Ascending aorta (tissue), 2 donors: Measurements from ENCODE around the gene ARHGEF1. TPM values are rescaled to one million over a fixed set of nuclear protein-coding genes. Genes with fewer than 3 reads are reported as not detected.

Experiments
- DNase-seq, 2 donors: peaks; one replicate each; pipeline ENCODE4 v3.0.0-alpha.2; 2019; ENCODE audit warnings: low spot score in 2 of 2
- H3K27ac ChIP-seq, 2 donors: fragments of 200-600 bp; sonication (generic); one replicate each; pipeline ENCODE4 v1.5.1; 2016 to 2017; ENCODE audit warnings: mild to moderate bottlenecking in 1 of 2
- H3K27me3 ChIP-seq: fragments of 200-600 bp; sonication (generic); one replicate; pipeline ENCODE4 v1.5.1; 2017
- H3K36me3 ChIP-seq, 2 donors: fragments of 200-600 bp; sonication (generic); one replicate each; pipeline ENCODE4 v1.5.1; 2016
- H3K4me1 ChIP-seq, 2 donors: fragments of 200-600 bp; sonication (generic); one replicate each; pipeline ENCODE4 v1.5.1; 2016 to 2017; ENCODE audit warnings: mild to moderate bottlenecking in 1 of 2
- H3K4me3 ChIP-seq, 2 donors: fragments of 200-600 bp; sonication (generic); one replicate each; pipeline ENCODE4 v1.5.1; 2016 to 2017; ENCODE audit warnings: mild to moderate bottlenecking in 1 of 2
- H3K9me3 ChIP-seq, 2 donors: fragments of 200-600 bp; sonication (generic); one replicate each; pipeline ENCODE4 v1.5.1; 2016
- intact Hi-C: fragments of 100-400 bp; cut with DNase I; formaldehyde crosslinking; loops from one replicate; pipeline ENCODE4 v1.15.1; 2023
- total RNA-seq: library from RNA; depleted of rRNA; stranded (reverse); fragments of >200 nt; gene quantifications from one replicate; pipeline ENCODE4 v1.1.0, GENCODE V29; 2016
- TF ChIP-seq, protein P1 (sequence below), 3 experiments: fragments of 200-600 bp in 2 of 3; fragments of 450-650 bp in 1 of 3; sonication (generic) in 2 of 3; IDR thresholded peaks; one replicate each; pipeline ENCODE4 v1.5.1; 2016 to 2019; ENCODE audit warnings: antibody characterized with exemption in 3 of 3, mild to moderate bottlenecking in 1 of 3, moderate library complexity in 1 of 3

ARHGEF1 gene
- total RNA-seq, 1 donor from 2014 or later: 178 TPM

DNA sequence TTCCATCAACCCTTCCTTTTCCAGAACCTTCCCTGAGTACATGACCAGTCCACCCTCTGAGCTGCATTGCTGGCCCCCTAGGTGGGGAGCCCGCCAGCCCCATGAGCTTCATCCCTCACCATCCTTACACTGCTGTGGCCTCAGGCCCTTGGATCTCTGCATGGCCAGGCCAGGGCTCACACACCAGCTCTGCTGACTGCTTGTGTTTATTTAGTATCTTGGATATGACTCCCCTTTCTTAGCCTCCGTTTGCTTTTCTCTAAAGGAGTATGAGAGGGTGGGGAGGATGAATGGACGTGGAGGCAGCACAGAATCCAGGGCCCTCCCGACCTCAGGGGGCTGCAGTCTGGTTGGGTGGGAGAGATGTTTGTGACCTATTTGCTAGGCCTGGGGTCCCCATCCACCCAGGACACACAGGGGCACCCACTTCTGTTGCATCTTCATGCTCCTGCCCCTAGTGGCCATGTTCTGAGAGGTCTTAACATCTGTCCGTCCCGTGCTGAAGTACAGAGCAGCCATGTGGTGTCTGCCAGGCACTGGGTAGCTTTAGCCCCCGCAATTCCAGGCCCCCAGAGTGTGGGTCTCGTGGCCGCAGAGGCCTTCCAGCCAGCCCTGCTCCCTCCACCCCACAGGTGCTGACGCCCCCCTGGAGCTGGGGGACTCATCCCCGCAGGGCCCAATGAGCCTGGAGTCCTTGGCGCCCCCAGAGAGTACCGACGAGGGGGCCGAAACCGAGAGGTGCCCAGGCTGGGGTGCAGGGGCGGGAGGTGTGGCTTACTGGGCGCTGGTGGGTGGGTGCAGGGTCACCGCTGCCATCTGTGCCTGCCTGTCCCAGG lies 13.0 kb downstream of the ARHGEF1 start:
- no peaks in the 10 kb centered on the region for H3K4me1 ChIP-seq
- peaks cover 69 to 74% of the 10 kb centered on the region in 2 donors for H3K36me3 ChIP-seq
- DNase-seq: no peak
- H3K9me3 ChIP-seq: no peaks in the 10 kb centered on the region
- TF ChIP-seq, protein P1, sequence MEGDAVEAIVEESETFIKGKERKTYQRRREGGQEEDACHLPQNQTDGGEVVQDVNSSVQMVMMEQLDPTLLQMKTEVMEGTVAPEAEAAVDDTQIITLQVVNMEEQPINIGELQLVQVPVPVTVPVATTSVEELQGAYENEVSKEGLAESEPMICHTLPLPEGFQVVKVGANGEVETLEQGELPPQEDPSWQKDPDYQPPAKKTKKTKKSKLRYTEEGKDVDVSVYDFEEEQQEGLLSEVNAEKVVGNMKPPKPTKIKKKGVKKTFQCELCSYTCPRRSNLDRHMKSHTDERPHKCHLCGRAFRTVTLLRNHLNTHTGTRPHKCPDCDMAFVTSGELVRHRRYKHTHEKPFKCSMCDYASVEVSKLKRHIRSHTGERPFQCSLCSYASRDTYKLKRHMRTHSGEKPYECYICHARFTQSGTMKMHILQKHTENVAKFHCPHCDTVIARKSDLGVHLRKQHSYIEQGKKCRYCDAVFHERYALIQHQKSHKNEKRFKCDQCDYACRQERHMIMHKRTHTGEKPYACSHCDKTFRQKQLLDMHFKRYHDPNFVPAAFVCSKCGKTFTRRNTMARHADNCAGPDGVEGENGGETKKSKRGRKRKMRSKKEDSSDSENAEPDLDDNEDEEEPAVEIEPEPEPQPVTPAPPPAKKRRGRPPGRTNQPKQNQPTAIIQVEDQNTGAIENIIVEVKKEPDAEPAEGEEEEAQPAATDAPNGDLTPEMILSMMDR (IDR thresholded peaks at IDR 0.05): no peak
- H3K4me3 ChIP-seq: no peak overlapping the region
- no peak overlapping the region for H3K27ac ChIP-seq
- H3K27me3 ChIP-seq: no peaks in the 10 kb centered on the region
- intact Hi-C loops: no loop called here

DNA sequence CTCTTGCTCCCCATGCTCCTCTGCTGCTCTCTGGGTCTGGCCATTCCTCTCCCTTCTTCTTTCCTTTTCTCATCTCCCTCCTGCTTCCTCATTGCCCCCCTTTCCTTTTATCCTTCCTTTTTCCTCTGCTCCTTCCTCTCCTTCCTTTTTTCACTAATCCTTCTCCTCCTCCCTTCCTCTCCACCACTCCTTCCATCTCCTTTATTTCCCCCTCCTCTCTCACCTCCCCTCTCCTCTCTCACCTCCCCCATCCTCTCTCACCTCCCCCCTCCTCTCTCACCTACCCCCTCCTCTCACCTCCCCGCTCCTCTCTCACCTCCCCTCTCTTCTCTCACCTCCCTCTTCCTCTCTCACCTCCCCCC lies 13.6 kb downstream of the ARHGEF1 start:
- intact Hi-C loops: no loop called here
- Histone ChIP-seq H3K27ac (no peak overlapping the region), H3K36me3 (peaks cover 75 to 80% of the 10 kb centered on the region in 2 donors), H3K4me1 (no peaks in the 10 kb centered on the region), H3K4me3 (no peak overlapping the region), H3K27me3 (no peaks in the 10 kb centered on the region), H3K9me3 (no peaks in the 10 kb centered on the region)
- TF ChIP-seq, protein P1 (IDR thresholded peaks at IDR 0.05): no peak
- DNase-seq: no peak

DNA sequence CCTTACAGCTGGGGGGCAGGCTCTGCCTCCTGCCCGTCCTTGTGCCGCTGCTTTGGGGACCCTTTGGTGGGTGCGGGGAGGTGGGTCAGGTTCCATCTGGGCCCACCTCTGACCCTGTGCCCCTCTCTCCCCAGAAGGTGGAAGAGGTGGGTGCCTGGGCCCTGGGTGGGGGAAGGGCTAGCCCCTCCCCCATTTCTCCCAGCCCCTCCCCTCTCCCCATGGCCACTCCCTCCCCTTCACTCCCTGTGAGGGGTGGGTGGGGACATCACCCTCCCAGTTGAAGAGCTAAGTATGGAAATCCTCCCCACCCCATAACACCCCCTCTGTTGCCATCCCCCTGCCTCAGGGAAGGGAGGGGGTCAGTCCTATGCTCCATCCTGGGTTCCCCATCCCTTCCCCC lies 14.2 kb downstream of the ARHGEF1 start:
- peaks cover 76 to 81% of the 10 kb centered on the region in 2 donors for H3K36me3 ChIP-seq
- no peaks in the 10 kb centered on the region for H3K27me3 ChIP-seq
- H3K27ac ChIP-seq: no peak overlapping the region
- TF ChIP-seq, protein P1 (IDR thresholded peaks at IDR 0.05): no peak
- H3K4me3 ChIP-seq: no peak overlapping the region
- DNase-seq: no peak
- no peaks in the 10 kb centered on the region for H3K9me3 ChIP-seq
- H3K4me1 ChIP-seq: no peaks in the 10 kb centered on the region
- intact Hi-C loops: no loop called here

DNA sequence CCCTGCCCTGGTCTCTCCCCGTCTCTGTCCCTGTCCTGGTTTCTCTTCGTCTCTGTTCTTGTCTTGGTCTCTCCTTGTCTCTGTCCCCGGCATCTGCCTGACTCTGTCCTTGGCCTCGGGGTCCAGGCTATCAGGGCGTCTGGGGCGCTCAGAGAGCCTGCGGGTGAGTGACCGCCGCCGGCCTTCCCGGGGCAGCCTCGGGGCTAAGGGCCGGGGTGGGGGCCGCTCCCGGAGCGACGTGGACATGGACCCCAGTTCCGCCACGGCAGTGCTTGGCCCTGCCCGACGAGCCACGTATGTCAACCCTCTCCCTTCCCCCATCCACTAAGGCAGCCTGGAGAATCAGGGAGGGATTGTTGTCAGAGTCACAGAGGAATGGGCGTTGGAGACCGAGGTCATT lies 14.8 kb downstream of the ARHGEF1 start:
- H3K9me3 ChIP-seq: no peaks in the 10 kb centered on the region
- H3K4me3 ChIP-seq: no peak overlapping the region
- no peak overlapping the region for H3K27ac ChIP-seq
- DNase-seq: no peak
- intact Hi-C loops: no loop called here
- H3K27me3 ChIP-seq: no peaks in the 10 kb centered on the region
- TF ChIP-seq, protein P1 (IDR thresholded peaks at IDR 0.05): no peak
- H3K36me3 ChIP-seq: peaks cover 76 to 83% of the 10 kb centered on the region in 2 donors
- H3K4me1 ChIP-seq: no peaks in the 10 kb centered on the region

DNA sequence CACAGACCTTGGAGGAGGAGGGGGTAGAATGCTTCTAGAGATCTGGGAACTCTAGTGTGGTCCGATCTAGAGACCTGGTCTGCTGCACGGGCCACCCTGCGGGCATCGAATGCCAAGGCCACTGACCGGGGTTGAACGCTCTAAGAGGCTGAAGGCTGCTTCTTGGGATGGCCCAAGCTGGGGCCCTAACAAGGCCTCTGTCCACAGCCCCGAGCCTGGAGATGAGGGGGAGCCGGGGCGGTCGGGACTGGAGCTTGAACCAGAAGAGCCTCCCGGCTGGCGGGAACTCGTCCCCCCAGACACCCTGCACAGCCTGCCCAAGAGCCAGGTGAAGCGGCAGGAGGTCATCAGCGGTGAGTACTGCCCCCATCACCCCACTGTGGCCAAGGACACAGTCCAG lies 15.3 kb downstream of the ARHGEF1 start:
- H3K27me3 ChIP-seq: no peaks in the 10 kb centered on the region
- H3K4me3 ChIP-seq: no peak overlapping the region
- no peaks in the 10 kb centered on the region for H3K4me1 ChIP-seq
- intact Hi-C loops: no loop called here
- TF ChIP-seq, protein P1 (IDR thresholded peaks at IDR 0.05): no peak
- H3K36me3 ChIP-seq: peaks cover 79 to 87% of the 10 kb centered on the region in 2 donors
- H3K9me3 ChIP-seq: no peaks in the 10 kb centered on the region
- no peak for DNase-seq
- no peak overlapping the region for H3K27ac ChIP-seq
